NCI-H146 (cell line): ENCODE data around the gene DNER.
"Not testable (repeated sequence)": the region's sequence is repeated elsewhere in the genome, so short reads cannot be mapped to it uniquely, and the experiment has no call there.

Source experiments
- DNase-seq: peaks from one replicate; lab custom pipeline; 2025; lab: John Stamatoyannopoulos, UW

The DNER gene

DNA sequence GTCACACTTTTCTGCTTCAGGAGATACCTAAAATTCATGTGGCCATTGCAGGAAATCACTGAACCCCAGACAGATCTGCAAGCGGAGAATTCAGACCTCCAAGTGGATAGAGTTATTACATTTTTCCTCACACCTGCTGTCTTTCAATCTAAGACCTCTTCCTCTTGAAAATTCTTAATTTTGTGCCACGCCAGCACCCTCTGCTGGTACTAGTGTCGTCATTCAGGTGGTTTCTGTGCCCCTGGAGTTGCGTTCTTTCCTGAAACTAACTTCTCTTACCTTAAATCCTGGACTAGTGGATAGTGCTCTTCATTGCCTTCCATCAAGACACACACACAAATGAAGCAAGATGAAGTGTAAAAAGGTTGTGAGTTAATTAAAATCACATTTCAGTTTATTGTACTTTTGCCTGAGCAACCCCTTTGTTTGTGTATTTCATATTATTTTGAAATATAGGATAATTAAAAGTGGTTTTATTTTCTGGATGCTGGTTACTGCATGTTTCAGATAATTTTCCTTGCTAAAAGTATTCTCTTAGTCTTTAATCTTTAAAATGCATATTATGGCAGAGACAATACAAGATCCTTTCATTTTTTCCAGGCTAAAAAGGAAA lies 1.6 kb upstream of the DNER start:
- DNase-seq: peak; percentile 76

DNA sequence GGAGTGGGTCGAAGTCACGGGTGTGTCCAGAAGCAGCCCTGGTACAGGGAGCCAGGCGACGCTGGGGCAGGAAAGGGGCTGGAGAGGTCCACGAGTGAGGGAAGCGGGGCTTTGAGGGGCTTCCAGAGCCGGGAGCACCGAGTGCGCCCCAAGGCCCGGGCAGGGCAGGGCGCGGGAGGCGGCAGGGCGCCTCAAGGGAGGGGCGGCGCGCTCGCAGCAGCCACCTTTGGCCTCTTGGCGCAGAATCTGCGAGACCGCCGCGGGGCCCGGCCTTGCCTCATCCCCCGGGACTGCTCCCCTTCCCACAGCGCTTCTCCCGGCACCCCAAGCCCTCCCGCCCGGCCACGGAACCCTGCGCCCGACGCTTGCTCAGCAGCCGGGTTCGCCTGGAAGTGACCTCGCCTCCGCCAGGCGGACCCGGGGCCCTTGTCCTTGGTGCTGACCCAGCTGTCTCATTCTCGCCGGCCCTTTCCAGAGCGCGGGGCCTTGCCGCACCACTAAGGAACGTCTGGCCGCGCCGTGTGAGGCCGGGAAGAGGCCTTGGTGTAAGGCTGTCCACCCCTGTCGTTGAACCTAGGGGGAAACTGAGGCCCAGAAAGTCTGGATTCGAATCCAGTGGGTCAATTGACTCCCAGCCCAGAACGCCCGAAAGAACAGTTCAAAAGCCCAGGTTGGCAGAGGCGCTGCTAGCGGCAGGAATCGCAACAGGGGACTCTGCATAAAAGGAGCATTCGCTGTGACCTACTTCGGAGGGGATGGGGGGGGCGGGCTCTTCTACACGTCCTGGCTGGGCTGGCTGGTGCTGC lies 584 bp upstream of the DNER start:
- DNase-seq: peak; percentile 63

DNA sequence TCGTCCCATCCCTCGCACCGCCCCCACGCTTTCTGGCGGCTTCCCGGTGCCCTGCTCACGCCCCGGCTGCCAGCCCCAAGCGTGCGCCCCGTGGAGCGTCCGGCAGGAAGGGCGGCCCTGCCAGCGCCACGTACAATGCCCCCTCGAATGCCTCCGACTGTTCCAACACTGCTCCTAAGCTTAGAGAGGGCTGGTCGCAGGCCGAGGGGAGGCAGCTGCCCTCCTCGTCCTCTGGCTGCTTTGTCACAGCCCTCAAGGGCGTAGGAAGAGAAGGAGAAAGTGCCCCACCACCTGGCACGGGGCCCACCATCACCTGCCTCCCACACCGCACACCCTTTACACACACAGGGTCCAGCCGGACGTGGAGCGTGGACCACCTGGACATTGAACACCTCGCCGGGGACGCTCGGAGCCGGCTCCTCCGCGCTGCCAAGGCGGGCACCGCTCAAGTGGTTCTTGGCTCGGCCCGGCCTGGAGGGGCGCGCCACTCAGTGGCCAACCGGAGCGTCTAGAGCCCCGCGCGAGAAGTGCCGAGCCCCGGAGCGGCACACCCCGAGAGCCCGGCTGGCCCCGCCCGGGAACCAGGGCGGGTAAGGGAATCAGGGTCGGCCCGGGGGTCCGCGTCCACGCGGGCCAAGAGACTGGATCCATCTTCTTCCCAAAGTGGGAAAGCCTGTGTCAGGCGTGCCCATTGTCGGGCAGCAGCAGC lies 830 bp downstream of the DNER start:
- peak; percentile 64 for DNase-seq

DNA sequence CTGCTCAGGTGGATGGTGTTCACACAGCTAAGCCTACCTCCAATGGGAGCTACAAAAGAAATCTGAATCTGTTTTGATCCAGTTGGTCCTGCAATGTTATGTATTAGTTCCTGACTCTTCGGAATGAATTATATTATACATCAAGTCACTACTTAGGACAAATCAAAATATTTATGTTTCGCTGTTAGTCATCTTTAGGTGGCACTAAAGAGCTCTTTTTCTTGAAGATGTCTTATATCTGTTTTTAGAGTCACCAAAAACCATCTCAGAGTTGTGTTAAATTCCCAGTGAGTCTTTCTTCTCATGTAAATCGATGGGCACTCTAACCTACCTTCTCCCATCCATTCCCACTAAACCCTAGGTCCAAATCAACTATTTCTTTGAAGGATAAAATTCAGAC lies 2.2 kb downstream of the DNER start:
- DNase-seq: no peak

DNA sequence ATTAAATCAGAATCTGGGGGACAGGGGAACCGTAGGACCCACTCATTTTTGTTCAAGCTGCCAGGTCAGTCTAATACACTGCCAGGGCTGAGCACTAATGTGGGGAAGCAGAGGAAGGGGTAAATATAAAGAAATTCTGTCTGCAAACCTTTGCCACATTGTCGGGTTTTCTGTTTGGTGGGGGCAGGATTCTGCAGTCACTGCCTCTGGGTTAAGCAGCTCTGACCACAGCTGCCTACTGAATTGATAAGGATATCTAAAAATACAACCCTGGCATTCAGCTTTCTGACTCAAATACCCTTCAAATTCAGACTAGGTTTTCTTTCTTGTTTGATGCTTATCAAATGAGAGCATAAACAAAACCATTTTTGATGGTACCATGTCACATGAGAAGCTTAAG lies 6.0 kb downstream of the DNER start:
- DNase-seq: no peak

DNA sequence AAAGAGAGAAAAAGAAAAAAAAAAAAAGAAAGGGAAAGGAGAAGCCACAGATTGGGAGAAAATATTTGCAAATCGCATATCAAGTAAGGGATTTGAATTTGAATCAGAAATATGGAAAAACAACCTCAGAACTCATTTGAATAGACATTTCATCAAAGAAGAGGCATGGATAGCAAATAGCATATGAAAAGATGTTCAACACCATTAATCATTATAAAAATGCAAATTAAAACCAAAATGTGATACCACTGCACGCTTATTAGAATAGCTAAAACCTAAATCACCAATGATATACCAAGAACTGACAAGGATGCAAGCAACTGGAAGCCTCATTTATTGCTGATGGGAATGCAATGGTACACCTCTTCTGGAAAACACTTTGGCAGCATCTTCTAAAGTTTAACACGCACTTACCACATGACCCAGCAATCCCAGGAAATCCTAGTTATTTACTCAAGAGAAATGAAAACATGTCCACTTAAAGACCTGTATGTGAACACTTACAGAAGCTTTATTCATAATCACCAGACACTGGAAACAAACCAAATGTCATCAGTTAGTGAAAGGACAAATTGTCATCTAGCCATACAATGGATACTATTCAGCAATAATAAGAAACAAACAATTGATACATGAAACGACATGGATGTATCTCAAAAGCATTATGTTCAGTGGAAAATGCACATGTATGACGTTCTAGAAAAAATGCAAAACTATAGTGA lies 10.3 kb downstream of the DNER start:
- DNase-seq: no peak

DNA sequence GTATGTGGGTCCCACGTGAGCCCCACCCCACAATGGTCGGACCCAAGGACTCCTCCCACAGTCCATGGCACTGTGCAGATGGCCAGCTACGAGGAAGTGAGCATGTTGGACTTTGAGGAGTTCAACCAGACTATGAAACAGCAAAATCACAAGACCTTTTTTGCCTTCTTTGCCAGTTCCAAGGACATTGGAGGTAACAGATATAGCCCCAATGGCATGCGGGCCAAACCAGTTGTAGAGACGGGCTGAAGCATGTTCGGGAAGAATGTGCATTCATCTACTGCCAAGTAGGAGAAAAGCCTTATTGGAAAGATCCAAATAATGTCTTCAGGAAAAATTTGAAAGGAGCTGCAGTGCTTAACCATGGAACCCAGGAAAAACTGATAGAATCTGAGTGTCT lies 12.6 kb downstream of the DNER start:
- no peak for DNase-seq

DNA sequence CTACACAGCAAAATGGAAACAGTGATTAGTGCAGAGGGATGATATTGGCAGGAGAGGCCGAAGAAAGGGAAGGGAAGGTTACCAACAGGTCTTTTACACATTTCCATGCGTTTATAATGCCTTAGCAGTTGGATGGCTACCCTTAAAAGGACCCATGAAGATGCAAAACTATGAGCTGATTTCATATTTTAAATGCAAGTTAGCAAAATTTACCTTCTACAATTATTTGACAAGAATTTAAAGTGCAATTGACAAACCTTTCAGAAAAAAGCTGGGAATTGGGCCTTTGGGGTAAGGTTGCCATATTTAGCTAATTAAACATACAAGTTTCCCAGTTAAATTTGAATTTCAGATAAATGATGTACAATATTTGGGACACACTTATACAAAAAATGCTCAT lies 13.3 kb downstream of the DNER start:
- no peak for DNase-seq

DNA sequence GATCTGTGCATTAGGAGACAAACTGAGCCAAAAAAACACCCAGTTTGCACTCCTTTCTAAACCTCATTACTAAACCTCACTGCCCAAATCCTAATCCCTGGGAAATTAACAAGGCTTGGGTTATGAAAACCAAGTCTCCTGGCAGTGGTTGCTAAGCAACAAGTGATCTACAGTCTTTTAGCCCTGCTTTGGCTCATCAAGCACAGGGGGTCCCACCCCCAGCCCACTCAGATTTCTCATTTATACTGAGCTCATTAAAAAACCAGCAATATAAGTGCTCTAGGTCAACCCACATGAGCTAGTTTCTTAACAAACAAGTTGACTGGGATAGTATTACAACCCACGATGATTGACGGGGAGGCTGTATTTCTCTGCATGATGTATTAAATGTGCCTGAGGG lies 18.4 kb downstream of the DNER start:
- DNase-seq: no peak

DNA sequence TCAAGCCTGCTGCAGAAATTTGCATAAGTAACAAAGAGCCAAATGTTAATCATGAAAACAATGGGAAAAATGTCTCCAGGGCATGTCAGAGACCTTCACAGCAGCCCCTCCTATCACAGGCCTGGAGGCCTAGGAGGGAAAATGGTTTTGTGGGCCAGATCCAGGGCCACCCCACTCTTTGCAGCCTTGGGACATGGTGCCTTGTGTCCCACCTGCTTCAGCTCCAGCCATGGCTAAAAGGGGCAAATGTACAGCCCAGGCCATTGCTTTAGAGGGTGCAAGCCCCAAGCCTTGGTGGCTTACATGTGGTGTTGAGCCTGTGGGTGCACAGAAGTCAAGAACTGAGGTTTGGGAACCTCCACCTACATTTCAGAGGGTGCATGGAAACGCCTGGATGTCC lies 20.5 kb downstream of the DNER start:
- not testable (repeated sequence) for DNase-seq

DNA sequence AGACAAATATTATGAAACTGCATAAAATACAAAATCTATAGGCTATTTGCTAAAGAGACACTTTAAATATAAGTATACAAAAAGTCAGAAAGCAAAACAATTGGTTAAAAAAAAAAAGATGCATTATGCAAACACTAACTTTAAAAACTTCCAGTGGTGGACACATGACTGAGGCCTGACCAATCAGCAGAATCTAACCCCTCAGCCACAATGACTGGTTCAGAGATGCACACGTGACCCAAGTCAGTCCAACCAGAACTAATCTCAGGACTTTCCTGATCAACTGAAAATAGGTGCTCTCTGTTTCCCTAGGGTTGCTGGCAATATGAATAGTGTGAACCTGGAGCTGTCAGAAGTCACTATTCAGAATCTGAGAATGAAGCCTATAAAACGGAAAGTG lies 22.7 kb downstream of the DNER start:
- no peak for DNase-seq

DNA sequence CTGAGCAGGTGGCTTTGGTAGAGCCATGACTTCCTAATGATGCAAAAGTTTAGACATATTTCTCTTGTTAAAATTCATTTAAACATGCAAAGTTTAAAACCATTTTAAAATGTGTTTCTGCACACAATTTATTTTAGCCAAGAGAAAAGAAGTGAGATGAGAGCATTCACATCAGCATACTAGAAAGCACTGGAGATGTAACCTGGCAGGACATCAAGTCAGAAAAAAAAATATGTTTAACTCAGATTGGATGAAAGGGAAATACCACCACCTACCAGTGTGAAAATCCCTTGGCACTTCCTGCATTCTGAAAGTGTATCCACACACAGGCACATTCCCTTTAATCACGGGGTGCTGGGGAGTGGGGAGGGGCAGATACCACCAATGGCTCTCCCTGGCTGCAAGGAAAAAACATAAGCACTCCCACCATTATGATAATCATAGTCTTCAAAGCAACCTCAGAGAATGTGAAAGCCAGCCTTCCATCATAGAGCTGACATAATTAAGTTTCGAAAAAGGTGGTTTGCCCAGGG lies 25.0 kb downstream of the DNER start:
- no peak for DNase-seq

DNA sequence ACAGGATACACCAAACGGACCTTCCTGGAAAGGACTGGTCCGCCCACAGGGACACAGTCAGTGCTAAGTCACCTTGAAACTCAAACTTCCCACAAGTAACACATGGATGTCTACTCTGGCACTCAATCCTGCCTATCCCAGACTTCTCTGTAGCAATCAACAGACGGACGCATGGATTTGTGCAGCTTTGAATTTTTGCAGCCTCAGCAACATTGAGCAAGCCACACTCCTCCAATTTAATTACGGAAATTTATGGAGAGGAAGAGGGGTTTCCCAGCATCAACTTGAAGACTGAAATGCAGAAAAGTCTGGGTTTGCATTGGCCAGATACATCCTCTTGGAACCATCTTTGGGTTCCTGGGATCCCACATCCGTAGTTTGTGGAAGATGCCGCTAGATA lies 26.2 kb downstream of the DNER start:
- DNase-seq: no peak

DNA sequence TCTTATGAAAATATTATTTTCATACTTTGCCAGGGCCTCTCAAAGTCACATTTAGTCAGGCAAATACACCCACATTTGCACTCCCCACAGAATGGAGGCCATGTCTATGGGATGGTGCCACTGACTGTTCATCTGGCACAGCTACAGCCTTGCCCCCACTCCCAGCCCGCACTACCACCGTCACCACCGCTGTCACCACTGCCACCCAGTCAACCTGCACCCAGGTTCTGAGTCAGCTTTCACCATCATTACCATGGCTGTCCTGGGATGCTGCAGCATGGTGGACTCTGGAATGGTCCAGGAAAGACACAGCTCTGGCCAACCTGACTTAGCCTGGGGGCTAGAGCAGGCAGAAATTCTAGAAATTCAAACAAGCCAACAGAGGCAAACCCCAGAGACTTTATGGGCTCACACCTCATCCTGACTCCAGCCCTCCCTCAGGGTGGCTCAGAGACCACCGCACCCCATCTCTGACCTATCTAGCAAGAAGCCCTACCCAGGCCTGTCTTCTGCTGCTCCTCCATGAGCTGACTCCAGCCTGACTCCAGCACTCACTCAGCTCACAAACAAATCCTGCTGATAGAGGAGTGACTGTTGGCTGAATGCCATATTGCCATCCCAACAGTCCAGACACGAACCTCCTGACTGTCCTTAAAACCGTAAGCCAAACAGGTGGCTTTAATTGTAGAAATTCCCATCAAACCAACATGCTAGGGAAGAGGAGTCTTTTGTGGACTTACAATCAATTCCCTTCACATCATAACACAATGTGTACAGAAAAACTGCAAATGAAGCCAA lies 28.0 kb downstream of the DNER start:
- DNase-seq: peak; percentile 73

DNA sequence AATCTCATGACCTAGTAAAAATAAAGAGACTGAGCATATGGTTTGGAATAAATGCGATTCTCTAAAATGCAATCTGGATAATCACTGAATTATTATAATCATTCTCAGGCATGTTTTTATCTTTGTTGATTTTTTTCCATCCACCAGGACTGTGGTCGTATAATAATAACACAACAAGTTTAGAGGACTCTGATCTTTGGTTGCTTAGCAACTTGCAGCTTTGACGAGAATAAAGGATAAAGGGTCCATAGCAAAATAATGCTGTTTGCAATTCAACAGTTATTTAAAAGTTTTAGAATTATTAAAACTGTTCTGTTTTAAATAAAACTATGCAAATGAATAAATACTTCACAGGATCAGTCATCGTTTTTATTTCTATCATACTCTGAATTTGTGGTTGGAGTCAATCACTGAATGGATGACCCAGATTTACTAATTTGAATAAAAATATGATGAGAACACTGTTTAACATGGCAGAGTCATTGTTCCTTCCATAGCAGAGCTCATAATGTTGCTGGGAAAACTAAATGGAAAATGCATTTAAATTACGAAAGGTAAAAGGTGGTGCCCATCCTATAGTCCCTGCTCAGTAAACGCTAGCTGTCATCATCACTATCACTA lies 29.3 kb downstream of the DNER start:
- no peak for DNase-seq

DNA sequence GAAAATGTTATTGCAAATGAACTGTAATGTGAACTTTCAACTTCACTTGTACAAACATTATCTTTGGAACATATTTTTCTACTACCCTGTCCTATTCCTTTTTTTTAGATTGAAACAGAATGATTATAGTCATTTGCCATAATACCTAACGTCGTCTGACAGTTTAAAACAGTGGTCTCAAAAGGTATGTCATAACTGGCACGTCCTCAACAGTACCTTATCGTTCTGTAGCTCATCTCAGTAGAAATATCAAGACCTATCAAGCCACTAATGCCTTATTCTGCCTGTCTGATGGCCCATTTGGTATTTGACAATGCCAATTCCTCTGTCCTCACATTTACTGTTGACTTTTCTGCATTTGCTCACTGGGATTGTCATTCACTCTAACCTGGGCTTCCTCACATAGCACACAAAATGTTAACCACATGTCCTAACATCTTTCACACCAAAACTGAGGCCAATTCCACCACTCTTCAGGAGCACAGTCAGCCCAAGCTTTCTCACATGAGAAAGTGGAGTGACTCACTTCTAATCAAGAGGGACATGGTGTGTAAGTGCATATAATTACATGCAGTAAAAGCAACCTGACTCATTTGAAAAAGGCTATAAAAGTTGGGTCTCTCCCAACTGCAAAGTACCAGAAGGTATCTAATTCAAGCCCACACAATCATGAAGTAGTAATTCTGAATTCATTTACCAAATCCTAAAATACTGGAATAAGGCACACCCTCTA lies 34.8 kb downstream of the DNER start:
- no peak for DNase-seq

DNA sequence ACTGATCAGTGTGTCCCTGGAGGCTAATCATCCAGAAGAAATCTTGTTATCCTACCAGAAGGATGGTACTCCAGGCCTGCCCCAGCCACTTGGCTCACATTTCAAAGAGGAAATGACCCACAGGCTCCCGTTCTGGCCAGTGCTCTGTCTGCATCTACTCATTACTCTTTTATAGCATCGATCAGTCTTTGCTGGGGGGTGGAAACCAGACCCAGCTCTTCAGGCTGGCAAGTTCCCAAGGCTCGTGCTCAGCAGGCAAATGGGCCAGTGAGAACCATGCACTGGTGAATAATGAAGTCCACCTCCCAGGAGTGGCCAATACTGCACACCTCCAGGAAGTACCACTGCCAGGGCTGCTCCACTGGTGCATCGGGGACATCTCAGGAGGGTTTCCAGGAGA lies 38.8 kb downstream of the DNER start:
- DNase-seq: no peak

DNA sequence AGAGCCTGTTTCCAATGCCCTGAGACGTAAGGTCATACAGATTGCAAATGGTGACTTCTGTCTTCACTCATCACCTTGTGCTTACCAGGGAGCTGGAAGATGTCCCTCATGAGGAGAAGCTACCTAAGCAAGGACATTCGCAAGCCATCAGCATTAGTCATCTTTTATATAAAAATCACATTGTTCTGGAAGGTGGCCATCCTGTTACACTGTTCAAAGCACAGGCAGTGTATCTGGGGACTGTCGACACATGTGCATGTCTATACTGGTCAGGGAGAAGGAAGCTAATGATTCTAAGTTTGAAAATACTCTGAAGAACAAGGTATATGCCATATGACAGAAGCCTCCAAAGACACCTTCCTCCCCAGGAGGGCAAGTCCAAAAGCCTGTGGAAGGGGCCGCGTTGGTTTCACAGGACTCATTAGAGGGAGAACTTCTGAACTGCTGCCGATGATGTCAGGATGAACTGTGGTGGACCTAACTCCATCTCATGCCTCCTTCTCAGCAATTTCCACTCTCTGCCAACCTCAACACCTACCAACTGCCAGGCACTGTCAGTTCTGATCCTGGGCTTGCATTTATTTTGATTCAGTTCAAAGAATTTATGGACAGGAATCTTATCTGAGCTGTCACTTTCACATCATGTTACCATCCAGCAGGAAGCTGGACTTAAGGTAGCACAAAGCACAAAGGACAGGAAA lies 39.4 kb downstream of the DNER start:
- DNase-seq: no peak

DNA sequence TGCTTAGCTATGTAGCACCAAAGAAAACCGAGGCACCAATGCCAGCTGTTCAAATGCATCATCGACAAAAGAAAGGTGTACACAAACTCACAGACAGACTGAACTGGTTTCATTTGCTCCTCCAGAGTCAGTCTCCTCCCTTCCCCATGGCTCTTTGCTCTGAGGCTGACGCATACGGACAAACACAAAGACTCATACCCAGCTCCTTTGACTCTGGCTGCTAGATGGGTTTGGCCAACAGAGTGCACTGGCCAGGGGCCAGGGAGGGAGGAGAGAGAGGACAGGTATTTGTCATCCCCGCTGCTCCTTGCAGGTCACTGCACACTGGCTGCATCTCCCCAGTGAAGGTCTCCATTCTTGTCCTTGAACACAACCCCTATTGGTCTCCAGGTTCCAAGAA lies 40.7 kb downstream of the DNER start:
- DNase-seq: no peak

DNA sequence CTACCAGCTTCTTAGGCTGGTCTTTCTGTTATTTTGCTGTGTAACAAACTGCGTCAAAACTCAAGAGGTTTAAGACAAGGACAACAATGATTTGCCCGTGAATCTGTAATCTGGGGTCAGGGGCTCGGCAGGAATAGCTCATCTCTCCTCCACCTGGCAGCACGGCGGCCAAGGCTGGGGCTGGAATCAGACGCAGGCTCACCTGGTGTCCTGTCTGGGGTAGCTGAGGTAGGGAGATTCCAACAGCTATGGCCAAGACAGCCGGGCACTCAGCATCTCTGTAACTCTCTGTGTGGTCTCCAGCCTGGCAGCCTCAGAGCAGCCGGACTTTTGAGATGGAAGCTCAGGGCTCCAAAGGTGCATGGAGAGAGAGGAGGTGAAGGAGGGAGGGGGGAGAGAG lies 42.3 kb downstream of the DNER start:
- no peak for DNase-seq
